Measurements from ENCODE around the gene PDZRN4. TPM values are rescaled to one million over a fixed set of nuclear protein-coding genes. Genes with fewer than 3 reads are reported as not detected.

Gene PDZRN4
- total and polyA plus RNA-seq, 2 experiments from 2014 or later, result 0.90 TPM; not detected in 1

GRCh38 chr12:41418586-41418985, 230.5 kb downstream of the PDZRN4 start (continued):
- TF ChIP-seq ETS1 (IDR thresholded peaks at IDR 0.05) (no peak), REST (IDR thresholded peaks at IDR 0.05; ENCODE audit: unreplicated experiment) (no peak), NANOG (IDR thresholded peaks at IDR 0.05; ENCODE audit: borderline replicate concordance) (no peak)

- Histone ChIP-seq H4K20me1 (replicated peaks; ENCODE audit: insufficient read depth) (no peaks in the 10 kb centered on the region), H3K79me2 (replicated peaks; ENCODE audit: insufficient read depth) (no peaks in the 10 kb centered on the region), H3K4me3 (no peak overlapping the region), H3K27me3 (ENCODE audit: insufficient read depth) (no peaks in the 10 kb centered on the region), H3K27ac (ENCODE audit: low read depth) (peak overlapping the region; percentile 50; the same call in 1 of the 2 replicates), H2AFZ (no peak overlapping the region), H3K4me1 (ENCODE audit: insufficient read depth) (peaks cover 35% of the 10 kb centered on the region), H3K36me3 (ENCODE audit: insufficient read depth) (no peaks in the 10 kb centered on the region), H3K4me2 (peak overlapping the region; percentile 16), H3K9me2 (ENCODE audit: insufficient read depth) (no peaks in the 10 kb centered on the region), H3F3A (replicated peaks; ENCODE audit: low read depth) (no peaks in the 10 kb centered on the region)
- H3K9me3 Mint-ChIP-seq, result no peaks in the 10 kb centered on the region
- DNase-seq (ENCODE audit: low spot score) (no peak), ATAC-seq (no peak)
- H3K36me3 Mint-ChIP-seq (ENCODE audit: low read depth), result no peaks in the 10 kb centered on the region
- peaks cover 33% of the 10 kb centered on the region for H3K4me1 Mint-ChIP-seq
- peaks cover 3% of the 10 kb centered on the region for H3K27me3 Mint-ChIP-seq (ENCODE audit: insufficient read depth, low read depth, poor library complexity)
- 0 out of 2 replicates have a peak overlapping the region, but pooled peaks have one; percentile 43 for H3K27ac Mint-ChIP-seq
- TF ChIP-seq ZNF114 (CRISPR knock-in tag; IDR thresholded peaks at IDR 0.05) (no peak), REST (IDR thresholded peaks at IDR 0.05; ENCODE audit: unreplicated experiment) (no peak), CREB1 (CRISPR knock-in tag; IDR thresholded peaks at IDR 0.05; ENCODE audit: low read depth) (no peak), JUNB (IDR thresholded peaks at IDR 0.05; ENCODE audit: unreplicated experiment) (no peak), NANOG (IDR thresholded peaks at IDR 0.05; ENCODE audit: borderline replicate concordance) (no peak), ZNF462 (CRISPR knock-in tag; IDR thresholded peaks at IDR 0.05) (no peak), ETS1 (IDR thresholded peaks at IDR 0.05) (no peak)
- no peak overlapping the region for H3K4me3 Mint-ChIP-seq
Observed at GRCh38 chr12:41419131-41419893, 231.2 kb downstream of the PDZRN4 start.
